HCT116 (cell line): ENCODE results near the gene GRIP2.

Source experiments
- CEBPB ChIP-seq: IDR thresholded peaks from 2 replicates; pipeline ENCODE4 v1.6.1; 2012; ENCODE audit warnings: low read depth
- CTCF ChIP-seq, 3 experiments: fragments of 200-600 bp in 1 of 3; sonication (generic) in 1 of 3; IDR thresholded peaks in 2 of 3; conservative IDR thresholded peaks in 1 of 3; 2 replicates each; pipeline ENCODE4 v1.5.1; 2012 to 2017; ENCODE audit warnings: low read depth in 2 of 3, low read length in 2 of 3, antibody characterized with exemption in 1 of 3, borderline replicate concordance in 1 of 3, control low read depth in 1 of 3, mild to moderate bottlenecking in 1 of 3, mixed read lengths in 1 of 3, mixed run types in 1 of 3, moderate library complexity in 1 of 3; ENCODE audit not compliant: insufficient read depth in 1 of 3
- EZH2 ChIP-seq: fragments of 200-600 bp; sonication (generic); IDR thresholded peaks from 2 replicates; pipeline ENCODE4 v1.6.1; 2017; ENCODE audit warnings: antibody characterized with exemption, mixed run types
- EZH2phosphoT487 ChIP-seq: fragments of 200-600 bp; IDR thresholded peaks from 2 replicates; pipeline ENCODE4 v1.6.1; 2018; ENCODE audit warnings: antibody characterized with exemption, borderline replicate concordance
- POLR2A ChIP-seq: IDR thresholded peaks from 2 replicates; pipeline ENCODE4 v1.7.0; 2011; ENCODE audit warnings: borderline replicate concordance; ENCODE audit not compliant: insufficient read depth, insufficient read length; ENCODE audit errors: extremely low read depth
- POLR2AphosphoS5 ChIP-seq: IDR thresholded peaks from 2 replicates; pipeline ENCODE4 v1.6.1; 2011; ENCODE audit warnings: mild to moderate bottlenecking, low read depth, low read length, moderate library complexity
- RAD21 ChIP-seq: IDR thresholded peaks from 2 replicates; pipeline ENCODE4 v1.6.1; 2012; ENCODE audit warnings: low read depth, mild to moderate bottlenecking
- SP1 ChIP-seq: IDR thresholded peaks from 2 replicates; pipeline ENCODE4 v1.6.1; 2012; ENCODE audit warnings: low read depth
- SRF ChIP-seq: IDR thresholded peaks from 2 replicates; pipeline ENCODE4 v1.6.1; 2012; ENCODE audit warnings: low read depth
- TCF7L2 ChIP-seq: IDR thresholded peaks from 2 replicates; pipeline ENCODE4 v1.7.0; 2011; ENCODE audit warnings: borderline replicate concordance, inconsistent platforms; ENCODE audit not compliant: insufficient read depth, insufficient read length; ENCODE audit errors: extremely low read depth
- YY1 ChIP-seq: IDR thresholded peaks from 2 replicates; pipeline ENCODE4 v1.6.1; 2011; ENCODE audit warnings: low read length, low read depth, moderate library complexity, mild to moderate bottlenecking; ENCODE audit not compliant: insufficient replicate concordance; ENCODE audit errors: extremely low read depth
- TF ChIP-seq, protein P1 (sequence below): IDR thresholded peaks from 2 replicates; pipeline ENCODE4 v1.6.1; 2012; ENCODE audit warnings: low read depth
- TF ChIP-seq, protein P2 (sequence below): IDR thresholded peaks from 2 replicates; pipeline ENCODE4 v1.6.1; 2012
- TF ChIP-seq, protein P3 (sequence below): IDR thresholded peaks from 2 replicates; pipeline ENCODE4 v1.6.1; 2011; ENCODE audit warnings: mild to moderate bottlenecking, low read length, moderate library complexity; ENCODE audit not compliant: insufficient replicate concordance; ENCODE audit errors: extremely low read depth

DNA sequence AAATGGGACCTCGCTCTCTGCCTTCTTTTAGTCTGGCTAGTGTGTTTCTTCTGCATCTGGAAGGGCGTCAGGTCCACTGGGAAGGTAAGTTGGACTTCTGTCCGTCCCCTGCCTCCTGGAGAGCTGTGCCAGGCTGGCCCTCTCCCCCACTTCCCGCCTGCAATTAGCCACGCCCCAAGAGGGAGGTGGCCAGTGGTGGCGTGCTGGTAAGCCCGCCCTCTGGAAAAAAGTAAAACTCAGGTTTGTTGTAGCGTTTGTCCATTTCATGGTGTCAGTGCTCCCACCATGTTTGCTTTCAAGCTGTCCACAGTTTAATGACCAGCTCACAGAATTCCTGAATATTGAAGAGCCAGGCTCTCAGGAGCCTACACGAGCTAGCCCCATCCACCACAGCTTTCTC lies 82.1 kb downstream of the GRIP2 start:
- TF ChIP-seq POLR2A, result no peak
- no peak for TF ChIP-seq CEBPB
- no peak for TF ChIP-seq CTCF (IDR thresholded peaks at IDR 0.05 in 2 of 3, conservative IDR thresholded peaks at IDR 0.05 in 1 of 3; ENCODE audit: borderline replicate concordance in 1 of 3, insufficient read depth in 1 of 3, low read depth in 2 of 3, low read length in 2 of 3)
- TF ChIP-seq EZH2, result no peak
- no peak for TF ChIP-seq SP1
- TF ChIP-seq, protein P1, sequence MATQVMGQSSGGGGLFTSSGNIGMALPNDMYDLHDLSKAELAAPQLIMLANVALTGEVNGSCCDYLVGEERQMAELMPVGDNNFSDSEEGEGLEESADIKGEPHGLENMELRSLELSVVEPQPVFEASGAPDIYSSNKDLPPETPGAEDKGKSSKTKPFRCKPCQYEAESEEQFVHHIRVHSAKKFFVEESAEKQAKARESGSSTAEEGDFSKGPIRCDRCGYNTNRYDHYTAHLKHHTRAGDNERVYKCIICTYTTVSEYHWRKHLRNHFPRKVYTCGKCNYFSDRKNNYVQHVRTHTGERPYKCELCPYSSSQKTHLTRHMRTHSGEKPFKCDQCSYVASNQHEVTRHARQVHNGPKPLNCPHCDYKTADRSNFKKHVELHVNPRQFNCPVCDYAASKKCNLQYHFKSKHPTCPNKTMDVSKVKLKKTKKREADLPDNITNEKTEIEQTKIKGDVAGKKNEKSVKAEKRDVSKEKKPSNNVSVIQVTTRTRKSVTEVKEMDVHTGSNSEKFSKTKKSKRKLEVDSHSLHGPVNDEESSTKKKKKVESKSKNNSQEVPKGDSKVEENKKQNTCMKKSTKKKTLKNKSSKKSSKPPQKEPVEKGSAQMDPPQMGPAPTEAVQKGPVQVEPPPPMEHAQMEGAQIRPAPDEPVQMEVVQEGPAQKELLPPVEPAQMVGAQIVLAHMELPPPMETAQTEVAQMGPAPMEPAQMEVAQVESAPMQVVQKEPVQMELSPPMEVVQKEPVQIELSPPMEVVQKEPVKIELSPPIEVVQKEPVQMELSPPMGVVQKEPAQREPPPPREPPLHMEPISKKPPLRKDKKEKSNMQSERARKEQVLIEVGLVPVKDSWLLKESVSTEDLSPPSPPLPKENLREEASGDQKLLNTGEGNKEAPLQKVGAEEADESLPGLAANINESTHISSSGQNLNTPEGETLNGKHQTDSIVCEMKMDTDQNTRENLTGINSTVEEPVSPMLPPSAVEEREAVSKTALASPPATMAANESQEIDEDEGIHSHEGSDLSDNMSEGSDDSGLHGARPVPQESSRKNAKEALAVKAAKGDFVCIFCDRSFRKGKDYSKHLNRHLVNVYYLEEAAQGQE, result no peak
- TF ChIP-seq, protein P2, sequence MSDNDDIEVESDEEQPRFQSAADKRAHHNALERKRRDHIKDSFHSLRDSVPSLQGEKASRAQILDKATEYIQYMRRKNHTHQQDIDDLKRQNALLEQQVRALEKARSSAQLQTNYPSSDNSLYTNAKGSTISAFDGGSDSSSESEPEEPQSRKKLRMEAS, result no peak
- TF ChIP-seq, protein P3, sequence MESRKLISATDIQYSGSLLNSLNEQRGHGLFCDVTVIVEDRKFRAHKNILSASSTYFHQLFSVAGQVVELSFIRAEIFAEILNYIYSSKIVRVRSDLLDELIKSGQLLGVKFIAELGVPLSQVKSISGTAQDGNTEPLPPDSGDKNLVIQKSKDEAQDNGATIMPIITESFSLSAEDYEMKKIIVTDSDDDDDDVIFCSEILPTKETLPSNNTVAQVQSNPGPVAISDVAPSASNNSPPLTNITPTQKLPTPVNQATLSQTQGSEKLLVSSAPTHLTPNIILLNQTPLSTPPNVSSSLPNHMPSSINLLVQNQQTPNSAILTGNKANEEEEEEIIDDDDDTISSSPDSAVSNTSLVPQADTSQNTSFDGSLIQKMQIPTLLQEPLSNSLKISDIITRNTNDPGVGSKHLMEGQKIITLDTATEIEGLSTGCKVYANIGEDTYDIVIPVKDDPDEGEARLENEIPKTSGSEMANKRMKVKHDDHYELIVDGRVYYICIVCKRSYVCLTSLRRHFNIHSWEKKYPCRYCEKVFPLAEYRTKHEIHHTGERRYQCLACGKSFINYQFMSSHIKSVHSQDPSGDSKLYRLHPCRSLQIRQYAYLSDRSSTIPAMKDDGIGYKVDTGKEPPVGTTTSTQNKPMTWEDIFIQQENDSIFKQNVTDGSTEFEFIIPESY, result no peak
- no peak for TF ChIP-seq RAD21
- no peak for TF ChIP-seq TCF7L2
- TF ChIP-seq EZH2phosphoT487, result no peak
- TF ChIP-seq POLR2AphosphoS5, result no peak
- no peak for TF ChIP-seq SRF
- TF ChIP-seq YY1, result no peak
